ENCODE results near the gene CRHR1.

The CRHR1 gene

GRCh38 chr17:45871718-45872117 lies 87.6 kb downstream of the CRHR1 start:
- no peak for DNase-seq

- DNase-seq: peak; percentile 64
These were observed 89.6 kb downstream of the CRHR1 start for GRCh38 chr17:45873728-45874127.

- DNase-seq: no peak
These were observed 90.0 kb downstream of the CRHR1 start for GRCh38 chr17:45874151-45874550.

GRCh38 chr17:45876539-45876938 lies 92.4 kb downstream of the CRHR1 start:
- DNase-seq: no peak

- no peak for DNase-seq
These were observed 93.3 kb downstream of the CRHR1 start for GRCh38 chr17:45877467-45877866.

GRCh38 chr17:45883063-45883462 lies 98.9 kb downstream of the CRHR1 start:
- DNase-seq: no peak
